GM23338 (cell line): ENCODE data around the gene FAM216A. TPM values are rescaled to one million over a fixed set of nuclear protein-coding genes. Genes with fewer than 3 reads are reported as not detected.

ENCODE experiments used
- ATAC-seq: fragments of 200-7000 bp; cut with Tn5 transposase; 3 replicates; pipeline ENCODE4 v1.9.1; 2020
- DNase-seq: peaks from one replicate; pipeline ENCODE4 v3.0.0-alpha.2; 2015; ENCODE audit warnings: low spot score
- H2AFZ ChIP-seq: fragments of 200-600 bp; sonication (generic); 2 replicates; pipeline ENCODE4 v1.8.0; 2016; ENCODE audit warnings: antibody characterized with exemption, mild to moderate bottlenecking, moderate library complexity
- H3F3A ChIP-seq: fragments of 200-600 bp; sonication (generic); replicated peaks from 2 replicates; pipeline ENCODE4 v1.8.0; 2017; ENCODE audit warnings: antibody characterized with exemption, mixed run types, low read depth
- H3K27ac ChIP-seq: fragments of 200-600 bp; sonication (generic); 2 replicates; pipeline ENCODE4 v1.6.1; 2016; ENCODE audit warnings: low read depth
- H3K27me3 ChIP-seq: fragments of 200-600 bp; sonication (generic); 2 replicates; pipeline ENCODE4 v1.8.0; 2016; ENCODE audit warnings: mild to moderate bottlenecking, mixed run types, moderate library complexity; ENCODE audit not compliant: insufficient read depth
- H3K36me3 ChIP-seq: fragments of 200-600 bp; sonication (generic); 2 replicates; pipeline ENCODE4 v1.8.0; 2016; ENCODE audit warnings: mild to moderate bottlenecking; ENCODE audit not compliant: insufficient read depth
- H3K4me1 ChIP-seq: fragments of 200-600 bp; sonication (generic); 2 replicates; pipeline ENCODE4 v1.8.0; 2016; ENCODE audit warnings: mild to moderate bottlenecking, moderate library complexity; ENCODE audit not compliant: insufficient read depth
- H3K4me2 ChIP-seq: fragments of 200-600 bp; sonication (generic); 2 replicates; pipeline ENCODE4 v1.7.1; 2017; ENCODE audit warnings: mixed run types
- H3K4me3 ChIP-seq: fragments of 200-600 bp; sonication (generic); 2 replicates; pipeline ENCODE4 v1.6.1; 2016; ENCODE audit warnings: mixed run types
- H3K79me2 ChIP-seq: fragments of 200-600 bp; sonication (generic); replicated peaks from 2 replicates; pipeline ENCODE4 v1.8.0; 2017; ENCODE audit warnings: mild to moderate bottlenecking; ENCODE audit not compliant: insufficient read depth
- H3K9me2 ChIP-seq: fragments of 200-600 bp; sonication (generic); 2 replicates; pipeline ENCODE4 v1.8.0; 2017; ENCODE audit not compliant: insufficient read depth
- H4K20me1 ChIP-seq: fragments of 200-600 bp; sonication (generic); replicated peaks from 2 replicates; pipeline ENCODE4 v1.8.0; 2017; ENCODE audit warnings: mild to moderate bottlenecking; ENCODE audit not compliant: insufficient read depth
- H3K27ac Mint-ChIP-seq: 2 replicates; pipeline ENCODE4 v1.8.0; 2020; ENCODE audit warnings: inconsistent platforms, mild to moderate bottlenecking, moderate library complexity, mixed read lengths
- H3K27me3 Mint-ChIP-seq: 3 replicates; pipeline ENCODE4 v1.8.0; 2022; ENCODE audit warnings: low read depth, mild to moderate bottlenecking, moderate library complexity, mixed read lengths, inconsistent platforms; ENCODE audit not compliant: insufficient read depth, poor library complexity
- H3K36me3 Mint-ChIP-seq: 3 replicates; pipeline ENCODE4 v1.8.0; 2021; ENCODE audit warnings: low read depth, mild to moderate bottlenecking, inconsistent platforms, moderate library complexity, mixed read lengths
- H3K4me1 Mint-ChIP-seq: 3 replicates; pipeline ENCODE4 v1.8.0; 2020; ENCODE audit warnings: mild to moderate bottlenecking, inconsistent platforms, mixed read lengths
- H3K4me3 Mint-ChIP-seq: 3 replicates; pipeline ENCODE4 v1.8.0; 2021; ENCODE audit warnings: moderate library complexity, mild to moderate bottlenecking, inconsistent platforms, mixed read lengths
- H3K9me3 Mint-ChIP-seq: 3 replicates; pipeline ENCODE4 v1.8.0; 2020; ENCODE audit warnings: moderate library complexity, mild to moderate bottlenecking, inconsistent platforms, mixed read lengths
- CREB1 ChIP-seq: fragments of 250-450 bp; sonication (Bioruptor Pico); IDR thresholded peaks from 2 replicates; pipeline ENCODE4 v1.5.0; 2020; ENCODE audit warnings: low read depth, mild to moderate bottlenecking, moderate library complexity
- EZH2 ChIP-seq: fragments of 200-600 bp; sonication (generic); IDR thresholded peaks from one replicate; pipeline ENCODE4 v1.8.0; 2017; ENCODE audit warnings: antibody characterized with exemption, mild to moderate bottlenecking, low read depth; ENCODE audit not compliant: unreplicated experiment
- JUNB ChIP-seq: IDR thresholded peaks from one replicate; pipeline ENCODE4 v1.6.1; 2016; ENCODE audit warnings: antibody characterized with exemption; ENCODE audit not compliant: unreplicated experiment
- NANOG ChIP-seq: IDR thresholded peaks from 2 replicates; pipeline ENCODE4 v1.6.1; 2016; ENCODE audit warnings: antibody characterized with exemption, borderline replicate concordance
- POLR2AphosphoS5 ChIP-seq: IDR thresholded peaks from 2 replicates; pipeline ENCODE4 v1.6.1; 2016; ENCODE audit warnings: antibody characterized with exemption, low read depth
- REST ChIP-seq: IDR thresholded peaks from one replicate; pipeline ENCODE4 v1.6.1; 2018; ENCODE audit warnings: antibody characterized with exemption; ENCODE audit not compliant: unreplicated experiment
- STAT1 ChIP-seq: IDR thresholded peaks from one replicate; pipeline ENCODE4 v1.6.1; 2016; ENCODE audit warnings: antibody characterized with exemption; ENCODE audit not compliant: unreplicated experiment
- ZNF114 ChIP-seq: fragments of 250-450 bp; sonication (Bioruptor Pico); IDR thresholded peaks from 2 replicates; pipeline ENCODE4 v1.5.0; 2020; ENCODE audit warnings: mild to moderate bottlenecking, moderate library complexity
- ZNF331 ChIP-seq: fragments of 250-450 bp; sonication (Bioruptor Pico); IDR thresholded peaks from 2 replicates; pipeline ENCODE4 v1.5.0; 2020; ENCODE audit warnings: low read depth, mild to moderate bottlenecking, moderate library complexity
- polyA plus RNA-seq: library from polyadenylated mRNA; unstranded; fragments of >200 nt; fragmentation: Nextera tagmentation; extraction: Ambion mirVana; gene quantifications from 2 replicates; pipeline ENCODE4 v1.2.1, GENCODE V29; 2016
- small RNA-seq: library from RNA; depleted of rRNA; stranded (forward); fragments of <200 nt; gene quantifications from one replicate; pipeline ENCODE3, GENCODE V24; 2014; ENCODE audit warnings: low replicate concordance
- total RNA-seq: library from RNA; depleted of rRNA; stranded (reverse); fragments of >200 nt; shearing (Covaris generic); gene quantifications from 2 replicates; pipeline ENCODE4 v1.2.3, GENCODE V29; 2014; rRNA removed

FAM216A gene
- total and polyA plus RNA-seq, 2 experiments from 2014 or later, result 27.1 to 53.0 TPM

- Mint-ChIP-seq H3K36me3 (peaks cover 25% of the 10 kb centered on the region), H3K27ac (no peak overlapping the region), H3K9me3 (no peaks in the 10 kb centered on the region), H3K4me3 (no peak overlapping the region), H3K4me1 (peaks cover 2% of the 10 kb centered on the region; the same call in 2 of the 3 replicates), H3K27me3 (no peaks in the 10 kb centered on the region)
- Histone ChIP-seq H3K4me2 (no peak overlapping the region), H2AFZ (no peak overlapping the region), H3K27me3 (no peaks in the 10 kb centered on the region), H3K27ac (no peak overlapping the region), H3K36me3 (peaks cover 19% of the 10 kb centered on the region), H4K20me1 (peaks cover 10% of the 10 kb centered on the region), H3K4me1 (no peaks in the 10 kb centered on the region), H3K4me3 (no peak overlapping the region), H3K79me2 (0 out of 2 replicates have a peak, but pooled peaks cover 4% of the 10 kb centered on the region), H3F3A (no peaks in the 10 kb centered on the region), H3K9me2 (no peaks in the 10 kb centered on the region)
- no peak for TF ChIP-seq POLR2AphosphoS5
- no peak for TF ChIP-seq ZNF331
- no peak for TF ChIP-seq STAT1
- TF ChIP-seq CREB1 (CRISPR knock-in tag), result no peak
- no peak for TF ChIP-seq NANOG
- no peak for TF ChIP-seq EZH2
- TF ChIP-seq REST, result no peak
- no peak for TF ChIP-seq ZNF114 (CRISPR knock-in tag)
- TF ChIP-seq JUNB, result no peak
- DNase-seq, result no peak
- no peak for ATAC-seq
These were observed 70.4 kb downstream of the FAM216A start for GRCh38 chr12:110538869-110539622.

Small RNA genes lying within 50 kb of the gene (small RNA-seq; reads per million reads assigned to genes)
- gene RF00278, result not detected

Other genes starting within 250 kb of the FAM216A start
- 201 and 225 TPM in 2 replicates for gene ATP2A2, start 187.6 kb upstream of the FAM216A start, total RNA-seq
- gene ATP2A2, start 187.6 kb upstream of the FAM216A start, polyA plus RNA-seq, result 44.2 and 47.2 TPM in 2 replicates
- 92.7 and 99.3 TPM in 2 replicates for gene ANAPC7, start 65.1 kb upstream of the FAM216A start, total RNA-seq
- gene ANAPC7, start 65.1 kb upstream of the FAM216A start, polyA plus RNA-seq, result 59.0 and 71.0 TPM in 2 replicates
- 378 and 411 TPM in 2 replicates for gene ARPC3, start 18.5 kb upstream of the FAM216A start, total RNA-seq
- 296 and 356 TPM in 2 replicates for gene ARPC3, start 18.5 kb upstream of the FAM216A start, polyA plus RNA-seq
- gene GPN3, start 588 bp upstream of the FAM216A start, total RNA-seq, result 30.4 and 45.0 TPM in 2 replicates
- 84.6 and 108 TPM in 2 replicates for gene GPN3, start 588 bp upstream of the FAM216A start, polyA plus RNA-seq
- 39.1 and 82.1 TPM in 2 replicates for gene VPS29, start 33.3 kb downstream of the FAM216A start, total RNA-seq
- 103 and 115 TPM in 2 replicates for gene VPS29, start 33.3 kb downstream of the FAM216A start, polyA plus RNA-seq
- not detected in 2 replicates for gene RAD9B, start 33.5 kb downstream of the FAM216A start, total RNA-seq
- gene RAD9B, start 33.5 kb downstream of the FAM216A start, polyA plus RNA-seq, result not detected in 2 replicates
- 17.5 and 22.3 TPM in 2 replicates for gene PPTC7, start 114.5 kb downstream of the FAM216A start, total RNA-seq
- gene PPTC7, start 114.5 kb downstream of the FAM216A start, polyA plus RNA-seq, result 5.2 and 7.5 TPM in 2 replicates
- gene TCTN1, start 145.3 kb downstream of the FAM216A start, total RNA-seq, result 12.4 and 14.8 TPM in 2 replicates
- gene TCTN1, start 145.3 kb downstream of the FAM216A start, polyA plus RNA-seq, result 10.5 and 10.6 TPM in 2 replicates
- gene HVCN1, start 220.3 kb downstream of the FAM216A start, total RNA-seq, result 10.7 and 11.8 TPM in 2 replicates
- gene HVCN1, start 220.3 kb downstream of the FAM216A start, polyA plus RNA-seq, result 10.1 and 10.4 TPM in 2 replicates